HG02642 (cell line): ENCODE results near the gene NUFIP2.

Experiments
- ATAC-seq: cut with Tn5 transposase; IDR thresholded peaks from one replicate; pipeline ENCODE4 v1.9.1; 2021; ENCODE audit warnings: mild to moderate bottlenecking; ENCODE audit not compliant: unreplicated experiment, poor library complexity

NUFIP2 gene

GRCh38 chr17:29207975-29208374 lies 86.0 kb downstream of the NUFIP2 start:
- no peak for ATAC-seq
